HepG2 (cell line): ENCODE data around the gene INTS15. TPM values are rescaled to one million over a fixed set of nuclear protein-coding genes. Genes with fewer than 3 reads are reported as not detected.

Experiments
- DRAP1 ChIP-seq: IDR thresholded peaks from 2 replicates; pipeline ENCODE4 v1.6.1; 2016; ENCODE audit warnings: missing genetic modification reagents, missing compliant biosample characterization
- EP300 ChIP-seq, 3 experiments: sonication (generic) in 1 of 3; formaldehyde crosslinking in 1 of 3; IDR thresholded peaks; 2 replicates each; pipeline versions ENCODE4 v1.5.1 to v1.6.1; 2011 to 2020; ENCODE audit warnings: low read depth in 2 of 3, low read length in 2 of 3, borderline replicate concordance in 1 of 3, improper control_type of control experiment in 1 of 3, mild to moderate bottlenecking in 1 of 3, missing genetic modification reagents in 1 of 3, moderate library complexity in 1 of 3
- HIVEP1 ChIP-seq: sonication (generic); formaldehyde crosslinking; IDR thresholded peaks from 2 replicates; pipeline ENCODE4 v1.4.0; 2020; ENCODE audit warnings: mild to moderate bottlenecking, missing genetic modification reagents
- JARID2 ChIP-seq: sonication (generic); formaldehyde crosslinking; IDR thresholded peaks from 2 replicates; pipeline ENCODE4 v1.8.1; 2023; ENCODE audit warnings: missing genetic modification reagents, inconsistent platforms; ENCODE audit not compliant: insufficient replicate concordance
- MZF1 ChIP-seq: sonication (generic); formaldehyde crosslinking; IDR thresholded peaks from 2 replicates; pipeline ENCODE4 v1.8.1; 2023; ENCODE audit warnings: mild to moderate bottlenecking, missing genetic modification reagents, borderline replicate concordance
- NFAT5 ChIP-seq: sonication (generic); formaldehyde crosslinking; IDR thresholded peaks from 2 replicates; pipeline ENCODE4 v1.4.0; 2020; ENCODE audit warnings: missing genetic modification reagents
- NKX3-1 ChIP-seq: sonication (generic); formaldehyde crosslinking; IDR thresholded peaks from 2 replicates; pipeline ENCODE4 v1.5.0; 2020; ENCODE audit warnings: missing genetic modification reagents
- NR2F1 ChIP-seq, 2 experiments: fragments of 450-650 bp in 1 of 2; formaldehyde crosslinking in 1 of 2; IDR thresholded peaks; 2 replicates each; pipeline versions ENCODE4 v1.5.0 to v1.6.1; 2016 to 2020; ENCODE audit warnings: mild to moderate bottlenecking in 1 of 2, missing compliant biosample characterization in 1 of 2, missing genetic modification reagents in 1 of 2, moderate library complexity in 1 of 2
- PCBP1 ChIP-seq: fragments of 200-400 bp; formaldehyde crosslinking; IDR thresholded peaks from 2 replicates; pipeline ENCODE4 v1.6.1; 2017; ENCODE audit warnings: mild to moderate bottlenecking, low read depth, low read length, borderline replicate concordance
- RARA ChIP-seq: IDR thresholded peaks from 2 replicates; pipeline ENCODE4 v1.6.1; 2016; ENCODE audit warnings: missing genetic modification reagents, missing compliant biosample characterization
- REXO4 ChIP-seq: sonication (generic); formaldehyde crosslinking; IDR thresholded peaks from 2 replicates; pipeline ENCODE4 v1.8.0; 2022; ENCODE audit warnings: missing genetic modification reagents, mild to moderate bottlenecking, borderline replicate concordance
- SAP130 ChIP-seq: IDR thresholded peaks from 2 replicates; pipeline ENCODE4 v1.6.1; 2016; ENCODE audit warnings: low read depth
- SATB2 ChIP-seq: sonication (generic); formaldehyde crosslinking; IDR thresholded peaks from 2 replicates; pipeline ENCODE4 v1.5.0; 2020; ENCODE audit warnings: missing genetic modification reagents
- SIX4 ChIP-seq: sonication (generic); formaldehyde crosslinking; IDR thresholded peaks from 2 replicates; pipeline ENCODE4 v1.4.0; 2020; ENCODE audit warnings: missing genetic modification reagents
- SOX5 ChIP-seq: IDR thresholded peaks from 2 replicates; pipeline ENCODE4 v1.6.1; 2016; ENCODE audit warnings: borderline replicate concordance
- SP1 ChIP-seq, 2 experiments: fragments of 450-650 bp in 1 of 2; sonication (generic) in 1 of 2; formaldehyde crosslinking in 1 of 2; IDR thresholded peaks; 2 replicates each; pipeline versions ENCODE4 v1.4.0 to v1.6.1; 2016 to 2020; ENCODE audit warnings: missing genetic modification reagents in 1 of 2
- THYN1 ChIP-seq: sonication (generic); formaldehyde crosslinking; IDR thresholded peaks from 2 replicates; pipeline ENCODE4 v1.8.1; 2023; ENCODE audit warnings: low read depth, mild to moderate bottlenecking, moderate library complexity, missing genetic modification reagents, borderline replicate concordance
- XBP1 ChIP-seq: sonication (generic); formaldehyde crosslinking; IDR thresholded peaks from 2 replicates; pipeline ENCODE4 v1.5.0; 2020; ENCODE audit warnings: missing genetic modification reagents
- ZBTB1 ChIP-seq: sonication (generic); formaldehyde crosslinking; IDR thresholded peaks from 2 replicates; pipeline ENCODE4 v1.4.0; 2020; ENCODE audit warnings: missing genetic modification reagents, borderline replicate concordance
- ZNF496 ChIP-seq: sonication (generic); formaldehyde crosslinking; IDR thresholded peaks from 2 replicates; pipeline ENCODE4 v1.8.1; 2023; ENCODE audit warnings: mild to moderate bottlenecking, moderate library complexity, missing genetic modification reagents; ENCODE audit not compliant: insufficient replicate concordance
- ZNF501 ChIP-seq: sonication (generic); formaldehyde crosslinking; IDR thresholded peaks from 2 replicates; pipeline ENCODE4 v1.5.1; 2020; ENCODE audit warnings: mild to moderate bottlenecking, moderate library complexity, missing genetic modification reagents
- ZNF543 ChIP-seq: sonication (generic); formaldehyde crosslinking; IDR thresholded peaks from 2 replicates; pipeline ENCODE4 v1.4.0; 2020; ENCODE audit warnings: mild to moderate bottlenecking, missing genetic modification reagents
- ZNF766 ChIP-seq: sonication (generic); formaldehyde crosslinking; IDR thresholded peaks from 2 replicates; pipeline ENCODE4 v1.5.0; 2020; ENCODE audit warnings: missing genetic modification reagents, borderline replicate concordance
- polyA plus RNA-seq, 8 experiments: library from polyadenylated mRNA; depleted of rRNA in 3 of 8; stranded (reverse) in 7 of 8; unstranded in 1 of 8; fragments of >200 nt; fragmentation: Illumina TruSeq in 4 of 8; extraction: Trizol in 4 of 8; gene quantifications; 2 replicates each; pipeline versions ENCODE4 v1.2.1 to v1.2.3, GENCODE V29; 2011 to 2016; ENCODE audit warnings: low read depth in 4 of 8, missing spikeins in 1 of 8, mixed read lengths in 1 of 8; ENCODE audit not compliant: insufficient read depth in 1 of 8
- total RNA-seq, 5 experiments: library from RNA; depleted of rRNA; stranded (reverse); fragments of >200 nt; fragmentation: Illumina TruSeq; extraction: Trizol; gene quantifications; 2 replicates each; pipeline ENCODE4 v1.2.3, GENCODE V29; 2016; ENCODE audit warnings: low read depth in 1 of 5

The INTS15 gene
- total and polyA plus RNA-seq, 2 of the 13 experiments (the other 11 are each of a cell fraction or from before 2014, with no cell fraction given), result 16.3 to 25.7 TPM

- TF ChIP-seq EP300 (IDR thresholded peaks at IDR 0.05; ENCODE audit: low read depth in 2 of 2, low read length in 2 of 2) (peak in 1 of 2 experiments; percentile 35; a peak in 1 of 4 replicates), EP300 (CRISPR knock-in tag; IDR thresholded peaks at IDR 0.05; ENCODE audit: borderline replicate concordance) (peak; percentile 32; the same call in 1 of the 2 replicates), MZF1 (CRISPR knock-in tag) (no peak), NKX3-1 (CRISPR knock-in tag) (peak; percentile 45; the same call in 1 of the 2 replicates), SATB2 (CRISPR knock-in tag) (peak; percentile 61; the same call in 1 of the 2 replicates), DRAP1 (CRISPR knock-in tag) (peak; percentile 65), RARA (CRISPR knock-in tag) (peak; percentile 60), SP1 (IDR thresholded peaks at IDR 0.05) (no peak), SP1 (CRISPR knock-in tag; IDR thresholded peaks at IDR 0.05) (0 out of 2 replicates have a peak, but pooled peaks have one; percentile 16), SAP130 (CRISPR knock-in tag) (peak; percentile 88), ZNF766 (no peak), ZBTB1 (no peak), JARID2 (CRISPR knock-in tag) (peak; percentile 50), XBP1 (CRISPR knock-in tag) (no peak), SIX4 (CRISPR knock-in tag) (no peak), ZNF543 (no peak; the same call in 1 of the 2 replicates), SOX5 (CRISPR knock-in tag) (peak; percentile 52; the same call in 1 of the 2 replicates), ZNF501 (CRISPR knock-in tag) (peak; percentile 67), NR2F1 (CRISPR knock-in tag; IDR thresholded peaks at IDR 0.05) (no peak), PCBP1 (0 out of 2 replicates have a peak, but pooled peaks have one; percentile 56), REXO4 (CRISPR knock-in tag) (no peak), ZNF496 (no peak), NFAT5 (no peak), THYN1 (CRISPR knock-in tag) (no peak), HIVEP1 (CRISPR knock-in tag) (0 out of 2 replicates have a peak, but pooled peaks have one; percentile 37)
Measured at GRCh38 chr7:6577369-6578113, 12.3 kb upstream of the INTS15 start, which contains the start of gene ZDHHC4 (continued).
